GM21360 (cell line): ENCODE data around the gene AK5.

Experiments
- ATAC-seq: cut with Tn5 transposase; IDR thresholded peaks from one replicate; pipeline ENCODE4 v1.9.1; 2021; ENCODE audit warnings: mild to moderate bottlenecking, moderate library complexity; ENCODE audit not compliant: unreplicated experiment

AK5 gene

DNA sequence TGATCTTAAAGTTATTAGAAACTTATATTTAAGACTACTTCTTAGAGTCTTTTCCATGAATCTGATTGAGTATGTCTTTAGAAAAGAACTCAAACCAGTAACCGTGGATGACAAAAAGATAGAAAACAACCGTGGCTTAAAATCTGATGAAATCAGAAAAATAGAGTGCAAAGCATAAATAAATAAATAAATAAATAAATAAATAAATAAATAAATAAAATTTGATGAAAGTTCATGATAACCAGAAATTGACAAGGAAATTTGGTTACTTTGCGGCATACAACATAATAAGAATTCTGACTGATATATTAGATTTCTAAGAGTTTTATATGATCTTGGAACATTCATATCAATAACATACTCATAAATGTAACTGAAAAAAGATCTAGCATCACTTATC is 152.1 kb downstream of the AK5 start:
- no peak for ATAC-seq

DNA sequence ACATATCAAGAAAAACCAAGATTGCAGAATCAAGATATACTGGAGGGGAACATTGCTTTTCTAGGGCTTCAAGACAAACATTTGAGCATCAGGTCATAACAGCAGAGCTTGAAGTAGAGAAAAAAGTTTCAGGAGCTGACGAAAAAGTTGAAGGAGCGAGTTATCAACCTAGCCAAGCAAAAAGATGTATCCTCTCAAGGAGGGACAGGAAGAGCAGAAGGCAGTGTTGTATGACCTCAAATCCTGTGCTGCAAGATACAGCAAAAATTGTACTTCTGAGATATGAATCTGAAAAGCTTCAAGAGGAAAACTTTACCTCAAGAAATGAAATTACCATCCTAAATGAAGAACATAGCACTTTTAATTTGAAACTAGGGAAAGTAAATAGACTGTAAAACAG is 153.1 kb downstream of the AK5 start:
- ATAC-seq: no peak

DNA sequence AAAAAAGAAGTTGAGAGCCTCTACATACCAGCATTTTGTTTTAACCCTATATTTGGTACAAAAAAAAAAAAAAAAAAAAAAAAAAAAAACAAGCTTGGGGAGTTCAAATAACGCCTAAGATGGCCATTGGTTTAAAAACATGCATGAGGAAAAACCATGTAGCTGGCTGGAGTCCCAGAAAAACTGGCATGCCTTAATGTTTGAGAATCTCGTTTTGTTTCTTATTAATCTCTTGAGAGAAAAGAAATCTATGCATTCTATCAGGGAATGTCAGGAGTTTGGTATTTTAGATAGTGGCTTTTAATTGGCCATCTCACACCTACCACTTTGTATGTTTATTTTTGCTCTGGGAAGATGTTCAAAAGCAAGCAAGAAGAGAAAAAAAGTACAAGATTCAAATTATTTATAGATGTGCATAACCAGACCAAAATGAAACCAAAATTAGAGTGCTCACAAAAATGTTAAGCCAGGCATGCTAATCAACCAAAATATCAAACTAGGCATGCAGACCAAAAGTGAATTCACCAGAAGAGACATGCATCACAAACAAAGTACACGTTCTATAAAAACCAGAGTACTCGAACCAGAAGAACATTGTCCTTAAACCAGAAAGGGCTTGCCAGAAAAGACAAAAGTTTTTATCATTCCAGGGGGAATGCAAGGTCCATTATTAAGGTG is 156.6 kb downstream of the AK5 start:
- no peak for ATAC-seq

DNA sequence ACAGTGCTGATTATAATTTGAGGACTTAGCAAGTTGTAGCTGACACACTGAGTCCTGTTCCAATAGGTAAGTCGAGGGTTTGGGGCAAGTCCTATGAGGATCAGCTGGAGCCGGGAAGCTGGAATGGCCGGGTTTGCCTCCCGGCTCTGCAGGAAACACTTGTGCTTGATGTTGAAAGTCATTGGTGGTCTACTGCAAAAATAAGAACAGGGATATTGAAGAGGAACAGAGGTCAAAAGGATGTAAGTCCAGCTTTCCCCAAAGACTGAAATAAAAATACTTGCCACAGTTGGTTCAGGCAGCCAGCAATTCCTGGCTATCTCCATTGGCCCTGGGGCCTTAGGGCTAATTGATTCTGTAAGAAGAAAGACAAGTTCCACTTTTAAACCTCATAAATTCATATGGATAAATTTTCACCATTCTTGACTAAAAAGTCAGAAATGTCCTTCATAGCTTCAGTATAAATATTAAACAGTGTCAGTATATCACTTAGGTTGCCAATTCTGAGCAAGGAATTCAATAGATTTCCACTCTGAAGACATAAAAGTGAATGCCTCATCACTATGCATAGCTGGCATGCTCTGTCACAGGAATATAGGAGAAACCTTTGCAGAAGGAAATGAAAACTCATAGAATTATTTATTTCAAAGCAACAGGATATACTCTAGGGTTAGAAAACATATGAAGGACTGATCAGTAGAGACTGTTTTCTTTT is 165.2 kb downstream of the AK5 start:
- no peak for ATAC-seq

DNA sequence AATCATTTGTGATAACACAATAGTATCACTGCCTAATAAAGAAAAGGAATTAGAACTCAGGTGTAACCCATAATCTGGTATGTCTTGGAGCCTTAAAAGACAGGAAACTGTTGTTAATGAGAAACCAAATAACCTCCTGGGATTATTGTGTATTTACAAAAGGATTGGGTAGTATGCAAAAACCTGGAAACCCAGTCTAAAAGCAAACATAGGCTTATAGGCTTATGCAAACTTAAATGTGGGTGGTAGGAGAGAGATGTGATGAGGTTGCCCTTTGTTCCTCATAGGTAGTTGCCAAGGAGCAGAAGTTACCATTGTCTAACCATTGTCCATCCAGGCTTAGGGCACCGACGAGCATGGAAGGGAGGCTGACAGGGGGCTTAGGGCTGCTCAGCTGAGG is 165.8 kb downstream of the AK5 start:
- no peak for ATAC-seq

DNA sequence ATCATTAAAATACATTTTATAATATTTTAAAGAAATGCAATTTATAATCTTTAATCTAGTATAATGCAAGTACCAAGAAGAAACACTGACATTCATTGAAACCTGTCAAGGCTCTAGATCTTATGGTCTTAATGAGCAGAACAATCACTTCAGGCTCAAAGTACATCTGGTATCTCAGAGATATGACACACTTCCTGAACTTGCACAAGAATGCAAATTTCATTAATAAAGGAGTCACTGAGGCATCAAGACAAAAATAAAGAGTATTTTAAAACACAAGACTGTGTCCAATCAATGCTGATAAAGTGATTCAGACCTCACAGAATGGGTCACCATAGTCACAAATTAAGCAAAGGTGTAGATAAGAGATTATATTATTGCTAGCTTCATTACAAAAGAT is 178.1 kb downstream of the AK5 start:
- no peak for ATAC-seq

DNA sequence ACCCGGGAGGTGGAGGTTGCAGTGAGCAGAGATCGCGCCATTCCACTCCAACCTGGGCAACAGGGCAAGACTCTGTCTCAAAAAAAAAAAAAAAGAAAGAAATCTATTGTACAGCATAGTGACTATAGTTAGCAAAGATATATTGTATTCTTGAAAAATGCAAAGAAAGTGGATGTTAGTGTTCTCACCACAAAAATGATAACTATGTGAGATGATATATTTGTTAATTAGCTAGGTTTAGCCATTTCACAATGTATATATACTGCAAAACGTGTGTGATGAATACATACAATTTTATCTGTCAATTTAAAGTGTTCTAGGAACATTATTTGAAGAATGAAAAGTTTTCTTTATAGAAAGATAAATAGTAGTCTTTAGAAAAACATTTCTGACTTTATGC is 179.9 kb downstream of the AK5 start:
- no peak for ATAC-seq

DNA sequence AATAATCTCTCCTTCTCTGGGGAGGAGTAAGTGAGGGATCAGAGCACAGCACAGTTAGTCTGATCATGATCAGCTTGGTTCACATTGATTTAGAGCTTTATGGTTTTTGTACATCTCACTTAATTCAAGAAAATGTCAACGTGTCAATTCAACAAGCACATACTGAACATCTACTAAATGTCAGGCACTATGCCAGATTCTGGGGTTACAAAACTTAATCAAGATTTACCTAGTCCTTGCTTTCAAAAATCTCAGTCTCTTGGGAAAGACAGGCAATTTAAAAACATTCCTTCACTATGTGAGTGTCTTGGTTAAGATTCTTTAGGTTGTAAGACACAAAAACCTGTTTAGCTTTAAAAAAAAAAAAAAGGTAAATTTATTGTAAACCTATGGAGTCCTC is 181.4 kb downstream of the AK5 start:
- ATAC-seq: no peak

DNA sequence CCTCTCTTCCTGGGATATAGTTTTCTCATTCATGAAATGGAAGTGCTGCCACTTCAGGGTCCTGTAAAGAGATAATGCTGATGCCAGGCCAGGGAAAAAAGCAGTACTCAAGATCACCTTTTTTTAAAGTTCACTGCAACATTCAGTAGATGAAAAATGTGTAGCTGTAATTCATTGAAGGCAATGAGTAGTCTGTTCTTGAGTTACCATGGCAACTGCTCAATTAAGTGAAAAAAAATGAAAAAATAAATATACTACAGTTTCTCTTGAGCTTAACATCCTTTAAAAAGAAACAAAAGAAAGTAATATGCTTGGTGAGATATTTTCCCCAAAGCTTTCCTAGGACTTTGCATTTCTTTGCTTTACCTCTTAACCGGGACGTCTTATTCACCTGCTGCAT is 183.3 kb downstream of the AK5 start:
- no peak for ATAC-seq

DNA sequence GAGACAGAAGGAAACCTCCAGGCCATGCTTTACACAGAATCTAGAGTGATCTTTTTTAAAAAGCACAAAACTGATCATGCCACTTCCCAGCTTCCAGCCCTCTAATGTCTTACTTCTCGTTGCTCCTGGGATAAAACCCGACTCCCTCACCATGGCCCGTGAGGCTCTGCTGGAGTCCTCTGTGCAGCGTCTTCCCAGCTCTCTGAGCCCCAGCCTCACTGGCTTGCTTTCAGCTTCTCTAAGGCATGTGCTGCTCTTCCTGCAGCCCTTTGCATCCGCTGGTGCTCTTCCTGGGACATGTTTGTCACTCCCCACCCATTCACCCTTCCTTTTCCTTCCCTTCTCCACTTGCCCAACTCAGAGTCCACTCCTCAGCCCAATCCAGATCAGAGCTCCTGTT is 184.1 kb downstream of the AK5 start:
- no peak for ATAC-seq

DNA sequence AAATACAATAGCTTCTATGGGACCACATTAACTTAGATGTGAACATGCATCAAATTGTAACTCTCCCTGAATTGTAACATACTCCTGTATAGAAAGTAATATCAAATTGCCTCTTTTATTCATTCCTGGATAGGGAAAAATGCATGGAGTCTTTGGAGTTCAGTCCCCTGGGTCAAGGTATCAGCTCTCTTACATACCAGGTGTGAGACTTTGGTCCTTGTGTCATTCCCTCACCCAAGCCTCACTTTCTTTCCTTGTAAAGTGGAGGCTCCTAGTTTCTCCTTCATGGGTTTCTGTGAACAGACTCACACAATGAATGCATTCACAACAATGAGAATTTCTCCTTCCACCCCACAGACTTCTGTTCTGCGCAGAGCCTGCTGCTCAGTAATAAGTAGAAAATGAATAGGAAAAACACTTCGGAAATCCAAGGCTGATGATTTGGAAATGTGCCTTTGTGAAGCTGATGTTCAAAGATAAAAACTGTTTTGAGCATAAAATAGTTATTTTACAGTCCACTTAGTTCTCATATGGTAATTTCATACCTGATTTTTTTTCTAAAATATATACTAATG is 185.3 kb downstream of the AK5 start:
- ATAC-seq: no peak

DNA sequence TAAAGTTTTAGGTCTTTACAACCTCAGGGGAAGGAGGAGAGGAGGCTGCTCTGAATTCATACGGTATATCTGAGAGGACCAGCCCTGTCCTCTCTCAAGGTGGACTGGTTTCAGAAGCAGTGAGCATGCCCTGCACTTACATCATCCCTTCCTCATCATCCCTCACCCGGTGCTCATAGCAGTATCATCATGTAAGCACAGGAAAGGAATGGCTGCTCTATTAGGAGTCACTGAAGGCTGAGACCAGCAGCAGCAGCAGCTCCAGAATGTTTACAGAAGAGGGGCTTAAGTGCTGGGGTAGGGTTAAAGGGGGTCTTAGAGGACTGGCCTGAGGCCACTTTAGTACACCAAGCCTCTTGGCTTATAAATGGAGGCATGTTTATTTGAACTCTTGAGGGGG is 185.9 kb downstream of the AK5 start:
- ATAC-seq: no peak

DNA sequence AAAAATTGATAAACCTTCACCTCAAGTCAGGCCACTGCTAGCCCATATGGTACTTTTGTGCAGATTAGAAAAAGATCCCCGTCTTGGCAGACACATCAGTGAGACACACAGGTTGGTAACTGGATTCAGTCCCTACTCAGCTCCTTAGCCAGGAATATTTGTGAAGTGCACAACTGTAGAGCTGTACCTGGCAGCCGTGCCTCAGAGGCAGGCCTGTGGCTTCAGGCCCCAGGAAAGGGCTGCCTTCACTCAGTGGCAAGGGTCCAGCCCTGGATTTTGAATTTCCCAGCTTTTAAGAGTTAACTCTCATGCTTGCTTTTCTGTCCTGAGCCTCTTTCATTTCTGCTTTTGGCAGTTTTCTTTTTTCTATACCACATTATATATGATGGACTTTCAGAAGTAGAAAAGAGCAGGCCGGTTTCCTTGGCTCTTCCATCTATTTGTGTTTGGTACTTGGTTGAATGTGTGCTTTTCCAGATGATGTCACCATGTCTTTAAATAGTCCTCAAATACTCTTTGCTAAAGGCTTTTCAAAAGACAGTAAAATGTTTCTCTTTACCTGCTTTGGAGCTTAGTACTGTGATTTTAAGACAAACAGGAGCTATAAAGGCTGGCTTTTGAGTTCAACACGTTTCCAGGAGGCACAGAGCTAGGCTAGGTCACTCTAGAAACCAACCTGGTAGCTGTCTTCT is 186.6 kb downstream of the AK5 start:
- ATAC-seq: no peak

DNA sequence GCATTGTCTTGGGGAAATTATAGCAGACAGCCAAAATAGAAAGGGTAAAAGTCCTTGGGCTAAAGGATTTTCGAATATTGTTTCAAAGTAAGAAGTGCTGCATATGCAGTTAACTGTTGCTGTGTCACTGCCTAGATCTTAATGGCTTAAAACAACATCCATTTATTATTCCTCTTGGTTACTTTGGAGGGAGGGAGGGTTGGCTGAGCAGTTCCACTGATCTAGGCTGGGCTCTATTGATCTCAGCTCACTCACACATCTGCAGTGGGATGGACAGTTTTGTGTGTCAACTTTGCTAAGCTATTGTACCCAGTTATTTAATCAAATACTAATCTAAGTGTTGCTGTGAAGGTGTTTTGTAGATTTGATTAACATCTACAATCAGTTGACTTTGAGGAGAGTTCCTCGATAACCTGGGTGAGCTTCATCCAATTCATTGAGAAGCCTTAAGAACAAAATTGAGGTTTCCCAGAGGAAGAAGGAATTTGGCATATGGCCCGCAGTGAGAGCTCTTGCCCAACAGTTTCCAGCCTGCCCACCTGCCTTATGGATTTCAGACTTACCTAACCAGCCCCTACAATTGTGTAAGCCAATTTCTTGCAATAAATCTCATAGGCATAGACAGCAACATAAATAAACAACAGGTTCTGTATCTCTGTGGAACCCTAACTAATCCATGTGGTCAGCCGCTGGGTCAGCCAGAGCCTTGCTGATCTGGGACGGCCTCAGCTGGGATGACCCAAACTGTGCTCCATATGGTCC is 187.3 kb downstream of the AK5 start:
- no peak for ATAC-seq

DNA sequence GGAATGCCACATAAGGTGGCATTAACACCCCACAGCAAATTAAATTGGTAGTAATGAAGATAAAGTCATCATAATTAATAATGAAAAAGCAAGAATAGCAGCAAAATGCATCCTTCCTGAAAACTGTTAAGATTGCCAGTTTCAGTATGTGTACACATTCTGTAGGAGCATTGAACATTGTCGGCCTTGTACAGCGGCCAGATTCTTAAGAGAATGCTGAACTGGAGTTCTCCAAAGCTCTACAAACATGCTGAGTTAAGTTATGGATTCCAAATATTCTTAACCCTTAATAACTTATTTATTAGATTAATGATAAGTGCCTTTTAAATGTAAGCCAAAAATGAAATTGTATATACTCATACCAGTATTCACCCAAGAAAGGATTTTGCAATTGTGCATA is 189.9 kb downstream of the AK5 start:
- no peak for ATAC-seq

DNA sequence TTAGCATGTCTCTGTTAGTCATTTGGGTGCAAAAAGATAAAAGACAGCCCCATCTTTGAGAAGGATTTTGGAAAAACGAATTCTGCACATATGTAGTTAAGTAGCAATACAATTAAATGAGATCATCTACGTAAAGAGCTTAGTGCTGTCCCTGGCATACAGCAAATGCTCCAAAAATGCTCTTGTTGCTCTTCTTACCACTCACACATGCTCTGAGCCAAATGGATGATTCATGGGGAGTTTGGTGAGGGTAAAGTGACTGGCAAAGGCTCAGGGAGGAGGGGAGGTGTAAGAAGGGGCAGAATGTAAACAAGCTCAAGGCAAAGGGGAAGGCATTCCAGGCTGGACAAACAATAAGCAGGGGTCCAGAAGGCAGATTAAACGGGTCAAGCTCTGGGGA is 191.9 kb downstream of the AK5 start:
- no peak for ATAC-seq

DNA sequence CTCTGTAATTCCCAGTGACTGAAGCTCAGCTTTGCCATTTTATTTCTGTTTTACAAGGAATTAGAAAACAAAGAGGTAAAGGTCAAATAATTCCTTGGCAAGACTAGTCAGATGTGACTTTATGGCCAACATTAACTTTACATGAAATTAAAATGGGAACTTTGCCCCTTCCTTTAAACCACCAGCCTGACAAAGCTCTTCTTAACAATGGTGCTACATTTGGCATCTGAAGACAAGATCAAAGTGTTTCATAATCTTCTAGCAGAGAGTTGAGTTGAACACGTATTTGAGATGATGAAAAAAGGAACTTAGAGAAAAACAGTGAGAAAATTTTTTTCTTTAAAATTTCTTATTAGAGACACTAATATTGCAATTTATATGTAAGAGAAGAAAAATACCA is 193.8 kb downstream of the AK5 start:
- ATAC-seq: no peak

DNA sequence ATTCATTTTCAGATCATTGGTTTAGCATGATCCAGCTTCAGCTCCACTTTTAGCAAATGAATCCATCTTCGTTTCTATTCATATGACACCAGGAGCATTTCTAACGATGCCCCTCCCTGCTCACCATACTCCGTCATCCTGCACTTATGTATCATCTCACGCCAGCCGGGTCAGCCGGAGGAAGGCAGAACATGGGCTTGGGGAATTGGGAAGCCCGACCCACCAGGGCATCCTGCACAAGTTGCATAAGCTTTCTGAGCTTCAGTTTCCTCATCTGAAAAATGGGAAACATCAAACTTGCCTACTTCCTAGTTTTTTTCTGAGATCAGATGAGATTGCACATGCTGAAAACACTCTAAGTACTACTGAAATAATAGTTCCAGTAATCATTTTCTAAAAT is 194.7 kb downstream of the AK5 start:
- no peak for ATAC-seq

DNA sequence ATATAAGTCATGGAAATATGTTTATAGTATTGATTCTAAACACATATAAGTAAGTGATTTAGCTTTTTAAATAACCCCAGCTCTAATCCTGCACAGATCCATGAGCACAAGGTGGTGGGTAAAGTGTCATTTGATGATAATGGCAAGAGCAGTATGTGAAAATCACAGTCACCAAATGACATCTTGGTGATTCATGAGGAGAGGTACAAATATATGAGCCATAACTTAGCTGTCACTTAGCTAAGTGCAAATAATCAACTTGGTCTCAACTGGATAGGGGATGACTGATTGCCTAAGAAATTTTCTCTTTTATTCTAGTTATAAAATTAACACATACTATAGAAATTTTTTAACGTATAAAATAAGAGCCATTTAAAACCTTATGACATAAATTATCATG is 202.5 kb downstream of the AK5 start:
- ATAC-seq: no peak

DNA sequence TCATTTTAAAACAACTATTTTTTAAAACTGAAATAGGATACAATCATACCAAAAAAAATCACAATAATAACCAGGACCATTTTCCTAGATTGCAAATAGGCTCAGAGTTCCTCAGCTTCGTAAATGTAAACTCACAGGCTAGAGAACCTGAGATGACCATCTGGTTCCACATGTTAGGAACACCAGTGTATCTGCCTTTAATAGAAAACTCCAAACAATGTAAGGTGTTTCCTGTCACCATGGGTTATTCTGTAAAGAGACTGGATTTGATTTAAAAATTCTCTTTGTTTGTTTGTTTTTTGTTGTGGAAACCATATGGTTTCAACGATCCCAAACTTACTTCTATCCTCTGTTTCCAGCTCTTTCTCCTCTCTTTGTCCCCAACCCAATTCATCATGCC is 203.1 kb downstream of the AK5 start:
- no peak for ATAC-seq

DNA sequence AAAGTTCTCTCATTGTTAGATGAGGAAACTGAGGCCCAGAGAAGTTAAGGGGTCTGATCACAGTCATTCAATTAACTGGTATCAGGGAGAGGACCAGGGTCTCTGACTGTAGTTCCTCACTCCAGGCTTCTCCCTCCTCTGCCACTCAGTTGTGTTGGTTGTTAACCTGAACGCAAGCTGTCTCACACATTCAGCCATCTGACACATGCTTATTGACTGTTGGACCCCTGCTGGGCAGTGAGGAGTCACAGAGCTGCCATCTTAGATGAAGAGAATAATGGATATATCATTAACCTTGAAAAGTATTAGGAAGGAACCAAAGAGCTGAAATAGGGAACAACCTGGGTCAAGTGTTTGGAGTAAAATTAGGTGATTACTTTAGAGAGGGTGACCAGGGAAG is 205.8 kb downstream of the AK5 start:
- ATAC-seq: no peak
